Left lung (tissue), 10 donors: ENCODE results near the gene NRXN2. TPM values are rescaled to one million over a fixed set of nuclear protein-coding genes. Genes with fewer than 3 reads are reported as not detected.

ENCODE experiments used
- ATAC-seq: fragments of 200-7000 bp; cut with Tn5 transposase; one replicate; pipeline ENCODE4 v1.9.1; 2020; ENCODE audit warnings: moderate library complexity
- DNase-seq, 4 donors: peaks; one replicate each; pipeline ENCODE4 v3.0.0-alpha.2; 2013 to 2020
- H3K27ac ChIP-seq, 2 donors: fragments of 200-600 bp; sonication (generic) in 1 of 2; one replicate each; pipeline versions ENCODE4 v1.5.0 to v1.8.0; 2020 to 2021
- H3K27me3 ChIP-seq, 2 donors: fragments of 200-600 bp; sonication (generic) in 1 of 2; one replicate each; pipeline versions ENCODE4 v1.5.0 to v1.8.0; 2020 to 2021
- H3K36me3 ChIP-seq, 2 donors: fragments of 200-600 bp; sonication (generic) in 1 of 2; one replicate each; pipeline versions ENCODE4 v1.5.0 to v1.8.0; 2020 to 2021
- H3K4me1 ChIP-seq, 2 donors: fragments of 200-600 bp; one replicate each; pipeline ENCODE4 v1.8.0; 2021
- H3K4me3 ChIP-seq, 2 donors: fragments of 200-600 bp; sonication (generic) in 1 of 2; one replicate each; pipeline versions ENCODE4 v1.5.0 to v1.8.0; 2020 to 2021; ENCODE audit warnings: mild to moderate bottlenecking in 1 of 2
- H3K9me3 ChIP-seq, 2 donors: fragments of 200-600 bp; sonication (generic) in 1 of 2; one replicate each; pipeline versions ENCODE4 v1.5.0 to v1.8.0; 2020 to 2021
- intact Hi-C, 2 donors: fragments of 100-400 bp; cut with DNase I; formaldehyde crosslinking; loops; one replicate each; pipeline versions ENCODE4 v1.11.2 to v1.14.2; 2022
- polyA plus RNA-seq, 6 donors: library from polyadenylated mRNA; unstranded; fragments of 120-200 nt; gene quantifications; one replicate each; pipeline ENCODE4 v1.2.1, GENCODE V29; 2013; ENCODE audit not compliant: insufficient read length in 6 of 6
- total RNA-seq, 2 donors: library from RNA; stranded (reverse); fragmentation: NEBNext Ultra II Directional; extraction: Animal tissue kit (Norgen Biotek cat#: 25700); gene quantifications; one replicate each; pipeline ENCODE4 v1.2.1, GENCODE V29; 2021
- TF ChIP-seq, protein P1 (sequence below), 2 donors: fragments of 200-600 bp; sonication (generic) in 1 of 2; IDR thresholded peaks; one replicate each; pipeline versions ENCODE4 v1.5.0 to v1.8.0; 2021; ENCODE audit warnings: antibody characterized with exemption in 2 of 2
- donor health status: DM: no; HTN: yes; CAD: no.
- donor health status: DM: no; HTN: no; CAD: no.

The NRXN2 gene
- total and polyA plus RNA-seq, 8 donors: 3.5 to 15.0 (median 10.4) TPM

- ATAC-seq: no peak
- no peak within 1 kb of the TSS for H3K4me3 ChIP-seq
- TF ChIP-seq, protein P1, sequence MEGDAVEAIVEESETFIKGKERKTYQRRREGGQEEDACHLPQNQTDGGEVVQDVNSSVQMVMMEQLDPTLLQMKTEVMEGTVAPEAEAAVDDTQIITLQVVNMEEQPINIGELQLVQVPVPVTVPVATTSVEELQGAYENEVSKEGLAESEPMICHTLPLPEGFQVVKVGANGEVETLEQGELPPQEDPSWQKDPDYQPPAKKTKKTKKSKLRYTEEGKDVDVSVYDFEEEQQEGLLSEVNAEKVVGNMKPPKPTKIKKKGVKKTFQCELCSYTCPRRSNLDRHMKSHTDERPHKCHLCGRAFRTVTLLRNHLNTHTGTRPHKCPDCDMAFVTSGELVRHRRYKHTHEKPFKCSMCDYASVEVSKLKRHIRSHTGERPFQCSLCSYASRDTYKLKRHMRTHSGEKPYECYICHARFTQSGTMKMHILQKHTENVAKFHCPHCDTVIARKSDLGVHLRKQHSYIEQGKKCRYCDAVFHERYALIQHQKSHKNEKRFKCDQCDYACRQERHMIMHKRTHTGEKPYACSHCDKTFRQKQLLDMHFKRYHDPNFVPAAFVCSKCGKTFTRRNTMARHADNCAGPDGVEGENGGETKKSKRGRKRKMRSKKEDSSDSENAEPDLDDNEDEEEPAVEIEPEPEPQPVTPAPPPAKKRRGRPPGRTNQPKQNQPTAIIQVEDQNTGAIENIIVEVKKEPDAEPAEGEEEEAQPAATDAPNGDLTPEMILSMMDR (IDR thresholded peaks at IDR 0.05): no peak
- no peak within 1 kb of the TSS for H3K27ac ChIP-seq
- H3K27me3 ChIP-seq: peaks cover 0 to 7% of the 10 kb centered on the region in 2 donors
- no peak for DNase-seq
- no peaks in the 10 kb centered on the region for H3K4me1 ChIP-seq
- H3K36me3 ChIP-seq: no peaks in the 10 kb centered on the region
- intact Hi-C loops: no loop called here
- peaks cover 0 to 17% of the 10 kb centered on the region in 2 donors for H3K9me3 ChIP-seq
Measured at GRCh38 chr11:64590763-64591221, 132.2 kb downstream of the NRXN2 start, which contains the start of gene SLC22A12. SLC22A12 (plus strand) TSS chr11:64591220; CDS start chr11:64591557, 337 bp downstream.

DNA sequence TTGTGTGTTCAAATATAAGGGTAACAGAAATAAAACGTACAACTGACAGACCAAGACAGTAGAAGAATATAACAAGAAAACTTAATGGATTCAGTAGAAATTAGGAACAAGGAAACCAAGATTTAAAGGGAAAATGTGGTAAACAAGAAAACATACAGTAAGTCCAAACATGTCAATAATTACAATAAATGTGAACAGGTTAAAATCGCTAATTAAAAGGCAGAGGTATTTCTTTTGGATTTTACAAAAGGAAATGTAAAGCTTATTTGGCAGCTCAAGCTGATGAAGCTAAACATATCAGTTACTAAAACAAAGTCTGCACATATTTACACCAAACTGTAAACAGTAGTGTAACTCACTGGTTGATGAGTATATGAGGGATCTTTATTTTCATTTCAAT, 134.3 kb downstream of the NRXN2 start:
- ATAC-seq (no peak), DNase-seq (no peak)
- H3K27me3 ChIP-seq: peaks cover 0 to 9% of the 10 kb centered on the region in 2 donors

DNA sequence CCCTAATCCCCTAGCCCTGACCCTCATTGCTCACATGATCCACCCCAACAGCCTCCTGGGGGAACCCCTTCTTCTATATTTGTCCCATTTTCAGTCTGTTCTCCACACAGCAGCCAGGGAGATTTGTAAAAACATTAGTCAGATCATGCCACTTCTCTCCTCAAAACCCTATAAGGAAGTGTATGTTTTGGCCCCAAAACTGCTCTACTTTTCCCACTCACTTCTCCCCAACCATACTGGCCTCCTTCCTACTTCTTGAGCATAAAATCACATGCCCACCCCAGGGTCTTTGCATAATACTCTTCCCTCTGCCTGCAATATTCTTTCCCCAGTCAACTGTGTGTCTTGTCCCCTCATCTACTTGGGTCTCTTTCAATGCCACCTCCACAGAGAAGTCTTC, 136.6 kb downstream of the NRXN2 start:
- no peaks in the 10 kb centered on the region for H3K36me3 ChIP-seq
- intact Hi-C loops: no loop called here
- H3K27ac ChIP-seq: no peak overlapping the region
- no peak overlapping the region for H3K4me3 ChIP-seq
- no peaks in the 10 kb centered on the region for H3K4me1 ChIP-seq
- H3K9me3 ChIP-seq: peaks cover 0 to 17% of the 10 kb centered on the region in 2 donors
- ATAC-seq (no peak), DNase-seq (no peak)
- TF ChIP-seq, protein P1 (IDR thresholded peaks at IDR 0.05): no peak
- H3K27me3 ChIP-seq: peaks cover 0 to 10% of the 10 kb centered on the region in 2 donors

More for the DNA sequence above, 134.3 kb downstream of the NRXN2 start:
- H3K9me3 ChIP-seq: peaks cover 0 to 17% of the 10 kb centered on the region in 2 donors
- H3K36me3 ChIP-seq: no peaks in the 10 kb centered on the region
- no peak overlapping the region for H3K4me3 ChIP-seq
- no peak overlapping the region for H3K27ac ChIP-seq
- no peaks in the 10 kb centered on the region for H3K4me1 ChIP-seq
- intact Hi-C loops: no loop called here
- TF ChIP-seq, protein P1 (IDR thresholded peaks at IDR 0.05): no peak

GRCh38 chr11:64585150-64585549, 137.8 kb downstream of the NRXN2 start:
- TF ChIP-seq, protein P1 (IDR thresholded peaks at IDR 0.05): no peak
- Histone ChIP-seq H3K27ac (no peak overlapping the region), H3K27me3 (peaks cover 0 to 10% of the 10 kb centered on the region in 2 donors), H3K4me1 (no peaks in the 10 kb centered on the region), H3K4me3 (no peak overlapping the region), H3K9me3 (peaks cover 0 to 17% of the 10 kb centered on the region in 2 donors), H3K36me3 (no peaks in the 10 kb centered on the region)
- intact Hi-C loops: no loop called here
- DNase-seq: no peak
- ATAC-seq: no peak

DNA sequence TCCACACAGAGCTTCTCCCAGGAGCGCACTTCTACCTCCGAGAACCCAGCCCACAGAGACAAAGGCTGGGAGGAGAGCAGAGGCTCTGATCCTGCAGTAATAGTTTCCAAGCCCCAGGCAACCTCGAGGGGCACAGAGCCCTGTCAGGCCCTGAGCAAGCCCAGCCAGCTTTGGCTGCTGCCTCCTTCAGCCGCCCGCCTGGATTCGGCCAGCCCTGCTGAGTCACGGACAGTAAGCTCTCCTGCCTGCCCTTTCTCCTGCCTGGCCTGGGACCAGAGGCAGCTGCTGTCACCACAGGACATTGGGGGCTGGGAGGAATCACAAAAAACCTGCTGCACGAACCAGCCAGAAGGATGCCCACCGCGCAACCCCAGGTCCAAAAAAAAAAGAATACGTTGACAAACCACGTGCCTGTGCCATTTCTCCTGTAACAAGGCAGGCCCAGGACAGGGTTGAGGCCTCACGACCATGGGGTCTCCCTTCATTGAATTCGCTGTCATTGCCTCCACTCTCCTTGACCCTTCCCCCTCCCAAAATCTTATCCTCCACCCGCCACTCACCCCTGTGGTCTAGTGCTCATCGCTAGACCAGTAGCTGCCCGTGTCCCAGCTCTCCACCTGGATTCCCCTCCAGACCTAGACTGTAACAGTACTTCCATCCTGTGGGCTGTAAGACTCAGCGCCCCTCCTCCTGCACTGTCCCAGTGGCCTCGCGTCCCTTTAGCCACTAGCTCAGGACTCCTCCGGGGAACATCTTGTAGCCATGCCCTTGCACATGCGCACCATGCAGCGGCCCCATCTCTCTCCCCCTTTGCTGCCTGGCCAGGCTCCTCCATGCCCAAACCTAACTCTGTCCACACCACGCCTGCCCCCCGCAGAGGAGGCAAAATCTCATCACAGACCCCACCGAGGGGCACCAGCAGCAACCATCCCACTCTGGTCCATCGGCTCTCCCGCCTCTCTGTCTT, 139.4 kb downstream of the NRXN2 start:
- ATAC-seq (no peak), DNase-seq (peak in 1 of 4 donors; percentile 56)
- peaks cover 0 to 18% of the 10 kb centered on the region in 2 donors for H3K27me3 ChIP-seq
- TF ChIP-seq, protein P1 (IDR thresholded peaks at IDR 0.05): no peak
- H3K4me1 ChIP-seq: no peaks in the 10 kb centered on the region
- intact Hi-C loops: no loop called here
- H3K36me3 ChIP-seq: no peaks in the 10 kb centered on the region
- no peak overlapping the region for H3K27ac ChIP-seq
- H3K9me3 ChIP-seq: peaks cover 0 to 9% of the 10 kb centered on the region in 2 donors
- H3K4me3 ChIP-seq: no peak overlapping the region
